IPS DF 6.9 (cell line): Measurements from ENCODE around the gene SLC25A42.
A peak's percentile ranks its signal among the peaks of the same experiment; 100 is the strongest.
"Not testable (repeated sequence)": the region's sequence is repeated elsewhere in the genome, so short reads cannot be mapped to it uniquely, and the experiment has no call there.

Experiments
- DNase-seq: peaks from one replicate; pipeline ENCODE4 v3.0.0-alpha.2; 2013; ENCODE audit warnings: low read depth, low spot score
- H3K27ac ChIP-seq: one replicate; pipeline ENCODE4 v1.5.1; 2013; ENCODE audit warnings: low read length, control low read depth
- H3K27me3 ChIP-seq: 2 replicates; pipeline ENCODE4 v1.6.1; 2013; ENCODE audit warnings: mild to moderate bottlenecking, low read length; ENCODE audit not compliant: control insufficient read depth, insufficient read depth
- H3K36me3 ChIP-seq: 2 replicates; pipeline ENCODE4 v1.6.1; 2013; ENCODE audit warnings: low read length; ENCODE audit not compliant: control insufficient read depth, insufficient read depth
- H3K4me1 ChIP-seq: 2 replicates; pipeline ENCODE4 v1.6.1; 2013; ENCODE audit warnings: low read length; ENCODE audit not compliant: control insufficient read depth, insufficient read depth
- H3K4me3 ChIP-seq: 2 replicates; pipeline ENCODE4 v1.5.1; 2013; ENCODE audit warnings: mild to moderate bottlenecking, low read length
- H3K9me3 ChIP-seq: 2 replicates; pipeline ENCODE4 v1.6.1; 2013; ENCODE audit warnings: low read length, inconsistent platforms; ENCODE audit not compliant: control insufficient read depth, insufficient read depth
- WGBS: extraction: QIAGEN DNeasy Blood & Tissue Kit; methylation state at CpG from one replicate; pipeline ENCODE4 v1.1.7; 2013; ENCODE audit warnings: mixed read lengths, missing lambda C conversion rate; ENCODE audit not compliant: insufficient read length, insufficient coverage; 5-methylcytosine and 5-hydroxymethylcytosine counted together

The SLC25A42 gene

DNA sequence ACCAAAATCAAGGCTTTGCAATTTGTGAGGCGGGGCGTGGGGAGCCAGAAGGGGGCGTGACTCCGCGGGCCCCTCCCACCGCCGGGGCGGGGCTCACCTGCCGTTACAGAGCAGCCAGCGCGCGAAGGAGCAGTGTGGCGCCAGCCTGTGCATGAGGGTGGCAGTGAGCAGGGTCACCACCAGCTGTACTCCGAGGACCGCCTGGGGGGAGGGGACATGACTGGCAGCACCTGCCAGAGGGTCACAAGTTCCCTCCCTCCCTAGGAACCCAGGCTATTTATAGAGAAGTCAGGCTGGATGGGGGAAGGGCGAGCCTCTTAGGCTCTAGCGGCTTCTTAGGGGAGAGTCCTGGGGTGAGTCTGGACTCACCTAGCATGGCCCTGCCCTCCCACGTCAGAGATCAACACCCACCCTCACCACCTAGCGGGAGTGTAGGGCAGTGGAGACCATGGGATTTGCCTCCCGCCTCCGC lies 70.9 kb downstream of the SLC25A42 start:
- H3K36me3 ChIP-seq = no peaks in the 10 kb centered on the region; the same call in 1 of the 2 replicates
- peak; percentile 41 for DNase-seq
- H3K4me3 ChIP-seq = no peak overlapping the region; the same call in 1 of the 2 replicates
- H3K27ac ChIP-seq = no peak overlapping the region
- peaks cover 4% of the 10 kb centered on the region; the same call in 1 of the 2 replicates for H3K9me3 ChIP-seq
- peaks cover 1% of the 10 kb centered on the region for H3K4me1 ChIP-seq
- no CpG with 5 or more reads among the region's 21 CpGs for WGBS
- H3K27me3 ChIP-seq = no peaks in the 10 kb centered on the region

DNA sequence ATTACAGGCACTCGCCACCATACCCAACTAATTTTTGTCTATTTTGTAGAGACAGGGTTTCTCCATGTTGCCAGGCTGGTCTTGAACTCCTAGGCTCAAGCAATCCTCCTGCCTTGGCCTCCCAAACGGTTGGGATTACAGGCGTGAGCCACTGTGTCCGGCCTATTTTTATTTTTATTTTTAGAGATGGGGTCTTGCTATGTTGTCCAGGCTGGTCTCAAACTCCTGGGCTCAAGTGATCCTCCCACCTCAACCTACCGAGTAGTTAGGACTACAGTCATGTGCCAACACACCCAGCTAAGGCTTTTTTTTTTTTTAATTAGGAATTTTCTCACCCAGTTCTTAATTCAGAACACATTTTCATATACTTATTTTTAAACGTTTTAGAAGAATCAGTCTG lies 71.9 kb downstream of the SLC25A42 start:
- DNase-seq, H3K36me3 ChIP-seq, H3K9me3 ChIP-seq, H3K4me3 ChIP-seq, H3K27me3 ChIP-seq, H3K27ac ChIP-seq, H3K4me1 ChIP-seq: not testable (repeated sequence)
- no CpG with 5 or more reads among the region's 6 CpGs for WGBS

DNA sequence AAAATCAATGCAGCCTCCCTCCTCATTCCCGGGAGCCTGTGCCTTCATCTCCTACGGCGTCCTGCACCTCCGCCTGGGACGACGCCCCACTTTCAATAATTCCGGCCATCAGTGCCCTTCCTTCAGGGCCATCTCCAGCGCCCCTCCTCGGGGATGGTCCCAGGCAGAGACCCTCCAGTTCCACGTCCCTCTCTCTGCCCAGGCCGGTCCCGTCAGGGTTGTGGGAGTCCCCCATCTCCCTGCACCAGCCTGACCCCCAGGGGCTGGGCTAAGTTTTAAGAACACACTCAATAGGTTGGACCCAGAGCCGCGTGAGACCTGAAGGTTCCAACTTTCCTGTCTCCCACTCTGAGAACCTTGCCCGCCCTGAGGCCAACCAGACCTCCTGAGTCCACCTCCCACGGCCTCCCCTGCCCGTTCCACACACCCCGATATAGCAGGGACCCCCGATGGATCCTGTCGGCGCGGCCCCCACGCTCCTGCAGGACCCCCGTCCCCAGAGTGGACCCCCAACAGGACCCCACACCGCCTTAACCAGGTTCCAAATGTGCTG lies 73.8 kb downstream of the SLC25A42 start:
- no peak overlapping the region for H3K27ac ChIP-seq
- H3K9me3 ChIP-seq = no peaks in the 10 kb centered on the region
- H3K4me3 ChIP-seq = peak overlapping the region; percentile 91
- H3K4me1 ChIP-seq = peaks cover 1% of the 10 kb centered on the region
- no CpG with 5 or more reads among the region's 25 CpGs for WGBS
- H3K36me3 ChIP-seq = no peaks in the 10 kb centered on the region; the same call in 1 of the 2 replicates
- H3K27me3 ChIP-seq = no peaks in the 10 kb centered on the region
- DNase-seq = no peak

DNA sequence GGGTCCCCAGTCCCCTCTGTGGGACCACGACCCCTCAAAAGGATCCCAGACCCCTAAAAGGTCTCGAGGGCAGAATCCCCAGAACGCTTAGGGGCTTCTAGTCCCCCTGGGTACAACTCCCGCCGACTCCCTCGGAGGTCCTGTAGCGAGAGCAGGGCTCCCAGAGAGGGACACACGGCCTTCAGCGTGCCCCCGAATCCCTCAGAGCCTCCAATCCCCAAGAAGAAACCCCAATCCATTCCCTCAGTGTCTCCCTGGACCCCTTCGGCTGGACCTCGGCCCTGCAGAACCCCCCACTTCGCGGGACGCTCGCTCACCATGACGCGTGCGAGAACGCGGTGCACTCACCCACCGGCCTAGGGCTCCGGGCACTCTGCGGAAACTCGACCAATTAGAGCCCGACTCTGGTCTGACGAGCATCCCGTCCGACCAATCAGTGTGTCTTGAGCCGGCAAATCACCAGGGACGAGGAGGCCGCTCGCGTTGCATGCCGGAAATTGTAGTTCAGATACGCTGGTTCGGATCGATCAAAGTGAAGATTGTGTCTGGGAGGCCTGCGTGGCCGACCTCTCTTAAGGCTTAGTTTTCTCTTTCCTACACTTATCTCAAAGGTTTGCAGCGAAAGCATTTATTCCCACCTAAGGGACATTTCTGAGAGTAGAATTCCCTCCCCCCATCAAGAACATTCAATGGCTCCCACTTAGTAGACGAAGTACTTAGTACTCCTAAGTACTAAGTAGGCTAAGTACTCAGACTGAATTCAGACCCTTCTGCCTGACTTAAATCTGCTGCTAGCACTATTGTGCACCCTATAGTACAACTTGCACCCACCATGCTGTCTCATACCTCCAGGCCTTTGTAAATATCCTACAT lies 74.6 kb downstream of the SLC25A42 start, which contains the start of gene TMEM161A:
Gene TMEM161A (minus strand): TSS at position 370 of the 873 bp plus-strand sequence. CDS start 50 bp downstream, at position 320.
- H3K4me3 ChIP-seq = peak within 1 kb of the TSS; percentile 91
- DNase-seq = peak; percentile 99
- WGBS = no CpG with 5 or more reads among the region's 42 CpGs
- H3K9me3 ChIP-seq = no peaks in the 10 kb centered on the region
- no peak within 1 kb of the TSS for H3K27ac ChIP-seq
- no peaks in the 10 kb centered on the region for H3K36me3 ChIP-seq
- H3K4me1 ChIP-seq = peaks cover 1% of the 10 kb centered on the region
- no peaks in the 10 kb centered on the region for H3K27me3 ChIP-seq

DNA sequence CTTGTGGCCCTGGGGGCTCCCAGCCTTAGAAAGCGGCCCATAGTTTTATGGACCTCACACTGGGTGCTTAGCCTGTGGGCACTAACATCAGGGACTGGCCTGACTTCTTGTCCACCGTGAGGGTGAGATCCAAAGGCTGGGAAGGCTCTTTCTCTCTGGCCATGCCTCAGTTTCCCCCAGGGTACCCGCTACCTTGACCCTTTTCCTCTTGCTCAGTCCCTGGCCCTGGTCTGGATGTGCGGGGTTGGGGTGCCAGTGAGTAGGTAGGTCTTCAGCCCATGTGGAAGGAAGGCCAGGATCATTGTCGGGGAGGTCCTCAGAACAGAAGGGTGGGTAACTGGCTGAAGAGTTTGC lies 76.1 kb downstream of the SLC25A42 start:
- WGBS = no CpG with 5 or more reads among the region's 5 CpGs
- H3K9me3 ChIP-seq = no peaks in the 10 kb centered on the region
- H3K27me3 ChIP-seq = no peaks in the 10 kb centered on the region
- H3K4me3 ChIP-seq = no peak overlapping the region
- no peak for DNase-seq
- H3K36me3 ChIP-seq = no peaks in the 10 kb centered on the region
- H3K4me1 ChIP-seq = peaks cover 1% of the 10 kb centered on the region
- H3K27ac ChIP-seq = no peak overlapping the region

DNA sequence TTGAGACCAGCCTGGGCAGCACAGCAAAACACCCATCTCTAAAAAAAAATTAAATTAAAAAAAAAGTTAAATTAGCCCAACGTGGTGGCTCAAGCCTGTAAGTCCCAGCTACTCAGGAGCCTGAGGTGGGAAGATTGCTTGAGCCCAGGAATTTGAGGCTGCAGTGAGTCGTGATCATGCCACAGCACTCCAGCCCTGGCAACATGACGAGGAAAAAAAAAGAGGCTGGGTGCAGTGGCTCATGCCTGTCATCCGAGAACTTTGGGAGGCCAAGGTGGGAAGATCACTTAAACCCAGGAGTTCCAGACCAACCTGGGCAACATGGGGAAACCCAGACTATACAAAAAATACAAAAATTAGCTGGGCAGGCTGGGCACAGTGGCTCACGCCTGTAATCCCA lies 76.7 kb downstream of the SLC25A42 start:
- no peak overlapping the region for H3K27ac ChIP-seq
- no peaks in the 10 kb centered on the region for H3K27me3 ChIP-seq
- no peak overlapping the region for H3K4me3 ChIP-seq
- no peaks in the 10 kb centered on the region for H3K9me3 ChIP-seq
- DNase-seq = no peak
- no CpG with 5 or more reads among the region's 5 CpGs for WGBS
- no peaks in the 10 kb centered on the region; the same call in 1 of the 2 replicates for H3K4me1 ChIP-seq
- no peaks in the 10 kb centered on the region for H3K36me3 ChIP-seq

DNA sequence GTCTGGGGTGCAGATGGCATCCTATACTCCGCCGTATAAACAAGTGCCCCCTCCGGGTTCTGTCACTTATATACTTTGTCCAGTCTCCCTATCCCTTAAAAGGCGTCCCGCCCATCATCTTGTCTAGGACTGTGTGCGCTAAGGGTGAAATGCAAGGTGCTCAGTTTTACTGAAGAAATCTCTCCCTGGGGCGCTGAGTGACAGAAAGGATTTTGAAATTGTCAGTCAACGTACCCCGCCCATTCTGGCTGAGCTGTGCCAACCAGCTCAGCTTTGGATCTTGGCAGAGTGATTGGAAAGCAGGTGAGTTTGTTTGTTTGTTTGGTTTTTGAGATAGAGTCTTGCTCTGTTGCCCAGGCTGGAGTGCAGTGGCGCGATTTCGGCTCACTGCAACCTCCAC lies 78.6 kb downstream of the SLC25A42 start:
- no peak overlapping the region for H3K4me3 ChIP-seq
- H3K27ac ChIP-seq = no peak overlapping the region
- H3K36me3 ChIP-seq = no peaks in the 10 kb centered on the region
- H3K4me1 ChIP-seq = no peaks in the 10 kb centered on the region; the same call in 1 of the 2 replicates
- H3K9me3 ChIP-seq = no peaks in the 10 kb centered on the region
- H3K27me3 ChIP-seq = no peaks in the 10 kb centered on the region
- DNase-seq = no peak
- no CpG with 5 or more reads among the region's 12 CpGs for WGBS

DNA sequence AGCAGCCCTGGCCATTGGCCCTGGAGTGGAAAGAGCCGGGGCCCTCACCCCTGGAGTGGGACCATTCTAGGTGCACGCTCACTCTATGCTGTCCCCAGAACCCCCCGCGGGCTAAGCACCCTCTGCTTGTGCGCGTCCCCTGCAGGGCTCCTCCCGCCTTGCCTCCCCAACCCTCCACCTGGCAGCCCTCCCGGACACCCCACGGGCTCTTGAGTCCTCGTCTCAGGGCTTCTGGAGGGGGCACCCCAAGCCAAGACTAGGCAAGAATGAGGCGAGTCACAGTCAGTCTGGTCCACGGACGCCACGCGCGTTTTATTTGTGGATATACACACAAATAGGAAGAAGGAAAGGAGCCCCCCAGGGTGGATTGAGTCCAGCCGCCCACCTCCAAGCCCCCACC lies 81.5 kb downstream of the SLC25A42 start:
- DNase-seq = no peak
- Histone ChIP-seq H3K27ac (no peak overlapping the region), H3K4me3 (no peak overlapping the region), H3K4me1 (no peaks in the 10 kb centered on the region), H3K9me3 (no peaks in the 10 kb centered on the region), H3K27me3 (no peaks in the 10 kb centered on the region), H3K36me3 (no peaks in the 10 kb centered on the region)
- WGBS = no CpG with 5 or more reads among the region's 17 CpGs

DNA sequence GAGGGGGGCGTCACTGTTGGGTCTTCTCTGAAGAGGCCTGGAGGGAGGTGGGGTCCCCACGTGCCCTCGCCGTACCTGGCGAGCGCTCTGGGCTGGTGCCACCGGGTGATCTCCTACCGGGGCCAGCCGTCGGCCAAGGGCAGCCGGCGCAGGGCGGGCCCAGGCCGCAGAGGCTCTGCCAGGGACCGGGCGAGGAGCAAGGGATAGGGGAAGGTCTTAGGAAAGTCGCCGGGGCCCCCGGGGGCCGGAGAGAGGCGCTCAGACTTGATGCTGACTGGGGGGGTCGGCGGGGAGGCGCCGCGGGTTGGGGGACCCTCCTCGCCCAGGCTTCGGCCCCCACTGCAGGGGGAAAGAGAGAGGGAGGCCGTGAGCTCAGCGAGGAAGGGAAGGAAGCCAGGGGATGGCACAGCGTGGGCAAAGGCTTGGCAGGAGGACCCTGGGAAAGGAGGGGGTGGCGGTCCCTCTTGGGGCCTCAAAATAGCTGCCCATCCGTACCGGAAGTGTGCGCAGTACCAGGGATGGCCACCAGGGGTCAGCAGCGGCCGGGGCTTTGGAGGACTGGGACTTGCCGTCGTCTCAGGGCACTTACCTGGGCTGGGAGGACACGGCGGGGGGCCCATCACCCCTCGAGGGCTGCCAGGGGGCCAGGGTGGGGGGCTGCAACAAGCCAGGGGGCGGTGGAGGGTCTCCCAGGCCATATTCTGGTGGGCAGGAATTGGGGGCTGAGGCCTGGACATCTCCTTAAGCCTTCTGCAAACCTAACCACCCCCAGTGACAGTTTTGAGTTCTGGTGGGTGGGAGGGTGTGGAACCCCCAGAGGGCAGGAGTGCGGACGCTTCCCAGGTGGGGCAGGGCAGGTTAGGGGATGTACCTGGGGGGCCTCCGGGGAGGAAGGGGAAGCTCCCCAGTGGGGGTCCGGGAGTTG lies 82.2 kb downstream of the SLC25A42 start:
- peak; percentile 54 for DNase-seq
- no CpG with 5 or more reads among the region's 47 CpGs for WGBS
- Histone ChIP-seq H3K27me3 (no peaks in the 10 kb centered on the region), H3K27ac (no peak overlapping the region), H3K4me1 (no peaks in the 10 kb centered on the region), H3K9me3 (no peaks in the 10 kb centered on the region), H3K4me3 (no peak overlapping the region), H3K36me3 (no peaks in the 10 kb centered on the region)

DNA sequence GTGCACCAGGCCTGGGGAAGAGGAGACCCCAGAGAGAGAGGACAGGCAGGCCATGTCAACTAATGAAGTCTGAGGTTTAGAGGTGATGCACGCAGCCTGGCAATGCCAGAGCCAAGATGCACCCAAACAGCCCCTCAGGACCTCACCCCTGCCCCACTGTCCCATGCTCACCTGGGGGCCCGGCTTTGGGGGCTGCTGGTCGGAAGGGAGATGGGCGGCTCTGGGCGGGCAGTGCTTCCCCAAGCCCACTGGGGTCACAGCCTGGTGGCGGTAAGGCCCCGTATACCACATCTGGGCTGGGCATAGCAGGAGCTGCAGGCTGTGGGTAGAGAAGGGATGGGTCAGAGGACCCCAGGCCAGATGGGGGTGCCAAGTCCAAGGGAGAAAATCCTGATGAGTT lies 83.1 kb downstream of the SLC25A42 start:
- no peaks in the 10 kb centered on the region for H3K4me1 ChIP-seq

More for the DNA sequence above, 83.1 kb downstream of the SLC25A42 start:
- no peak for DNase-seq
- Histone ChIP-seq H3K36me3 (no peaks in the 10 kb centered on the region), H3K4me3 (no peak overlapping the region), H3K27me3 (no peaks in the 10 kb centered on the region), H3K27ac (no peak overlapping the region), H3K9me3 (no peaks in the 10 kb centered on the region)
- no CpG with 5 or more reads among the region's 7 CpGs for WGBS
